ENCODE measurements around the gene FCN2. TPM values are rescaled to one million over a fixed set of nuclear protein-coding genes. Genes with fewer than 3 reads are reported as not detected.

FCN2 gene
- total RNA-seq, 1 experiment from 2014 or later: not detected

- no TSS peak for BruUV-seq (replicated peaks)
- CTCF ChIA-PET: no interaction called here
- intact Hi-C loops (cut with micrococcal nuclease): no loop called here
These were observed 24.7 kb upstream of the FCN2 start for GRCh38 chr9:134855900-134856377.

More at GRCh38 chr9:134855900-134856377, 24.7 kb upstream of the FCN2 start:
- peaks cover 26% of the 10 kb centered on the region for H3K27me3 ChIP-seq (ENCODE audit: insufficient read depth, low read length)
- no peaks in the 10 kb centered on the region for H3K79me2 ChIP-seq (ENCODE audit: insufficient read depth, low read length)
- H3K9ac ChIP-seq (ENCODE audit: low read length): no peak overlapping the region
- H3K27ac ChIP-seq (ENCODE audit: low read depth, low read length): no peak overlapping the region
- H3K36me3 ChIP-seq (ENCODE audit: control insufficient read depth in 1 of 2, insufficient read depth in 2 of 2, low read length in 2 of 2): no peaks in the 10 kb centered on the region
- POLR2A ChIA-PET: no interaction called here
- no peaks in the 10 kb centered on the region for H3K9me2 ChIP-seq (ENCODE audit: insufficient read depth)
- no peak overlapping the region for H3K4me3 ChIP-seq (replicated peaks in 1 of 2; ENCODE audit: low read depth in 1 of 2, low read length in 2 of 2)
- H4K20me1 ChIP-seq (ENCODE audit: insufficient read depth): no peaks in the 10 kb centered on the region
- no peaks in the 10 kb centered on the region for H3K9me3 ChIP-seq (ENCODE audit: control insufficient read depth in 1 of 2, insufficient read depth in 1 of 2, low read depth in 1 of 2, low read length in 2 of 2)
- RAD21 ChIA-PET (ENCODE audit: low non-redundant PET in 1 of 2, low total read pairs in 2 of 2, uncharacterized antibody in 2 of 2, unreplicated experiment in 2 of 2): no interaction called here
- no peak overlapping the region for H2AFZ ChIP-seq (ENCODE audit: low read depth, low read length, poor library complexity, severe bottlenecking)
- TF ChIP-seq CEBPB (IDR thresholded peaks at IDR 0.05; ENCODE audit: low read depth) (no peak), TCF7L2 (IDR thresholded peaks at IDR 0.05; ENCODE audit: borderline replicate concordance, extremely low read depth, insufficient read depth, insufficient read length) (no peak), SRF (IDR thresholded peaks at IDR 0.05; ENCODE audit: low read depth) (no peak), CBX3 (IDR thresholded peaks at IDR 0.05; ENCODE audit: low read depth) (no peak), YY1 (IDR thresholded peaks at IDR 0.05; ENCODE audit: extremely low read depth, insufficient replicate concordance, low read depth, low read length) (no peak), SIN3A (IDR thresholded peaks at IDR 0.05; ENCODE audit: low read depth) (no peak), JUND (IDR thresholded peaks at IDR 0.05) (no peak), EZH2 (IDR thresholded peaks at IDR 0.05) (no peak), POLR2AphosphoS5 (IDR thresholded peaks at IDR 0.05; ENCODE audit: low read depth, low read length) (no peak), REST (IDR thresholded peaks at IDR 0.05; ENCODE audit: low read depth) (no peak), SP1 (IDR thresholded peaks at IDR 0.05; ENCODE audit: low read depth) (no peak), EGR1 (IDR thresholded peaks at IDR 0.05; ENCODE audit: low read depth) (no peak), EZH2phosphoT487 (IDR thresholded peaks at IDR 0.05; ENCODE audit: borderline replicate concordance) (no peak)
- TF ChIP-seq, protein P1, sequence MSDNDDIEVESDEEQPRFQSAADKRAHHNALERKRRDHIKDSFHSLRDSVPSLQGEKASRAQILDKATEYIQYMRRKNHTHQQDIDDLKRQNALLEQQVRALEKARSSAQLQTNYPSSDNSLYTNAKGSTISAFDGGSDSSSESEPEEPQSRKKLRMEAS (IDR thresholded peaks at IDR 0.05): no peak
- TF ChIP-seq, protein P2, sequence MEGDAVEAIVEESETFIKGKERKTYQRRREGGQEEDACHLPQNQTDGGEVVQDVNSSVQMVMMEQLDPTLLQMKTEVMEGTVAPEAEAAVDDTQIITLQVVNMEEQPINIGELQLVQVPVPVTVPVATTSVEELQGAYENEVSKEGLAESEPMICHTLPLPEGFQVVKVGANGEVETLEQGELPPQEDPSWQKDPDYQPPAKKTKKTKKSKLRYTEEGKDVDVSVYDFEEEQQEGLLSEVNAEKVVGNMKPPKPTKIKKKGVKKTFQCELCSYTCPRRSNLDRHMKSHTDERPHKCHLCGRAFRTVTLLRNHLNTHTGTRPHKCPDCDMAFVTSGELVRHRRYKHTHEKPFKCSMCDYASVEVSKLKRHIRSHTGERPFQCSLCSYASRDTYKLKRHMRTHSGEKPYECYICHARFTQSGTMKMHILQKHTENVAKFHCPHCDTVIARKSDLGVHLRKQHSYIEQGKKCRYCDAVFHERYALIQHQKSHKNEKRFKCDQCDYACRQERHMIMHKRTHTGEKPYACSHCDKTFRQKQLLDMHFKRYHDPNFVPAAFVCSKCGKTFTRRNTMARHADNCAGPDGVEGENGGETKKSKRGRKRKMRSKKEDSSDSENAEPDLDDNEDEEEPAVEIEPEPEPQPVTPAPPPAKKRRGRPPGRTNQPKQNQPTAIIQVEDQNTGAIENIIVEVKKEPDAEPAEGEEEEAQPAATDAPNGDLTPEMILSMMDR (IDR thresholded peaks at IDR 0.05 in 2 of 3, conservative IDR thresholded peaks at IDR 0.05 in 1 of 3; ENCODE audit: borderline replicate concordance in 1 of 3, insufficient read depth in 1 of 3, low read depth in 2 of 3, low read length in 2 of 3): no peak
- TF ChIP-seq, protein P3, sequence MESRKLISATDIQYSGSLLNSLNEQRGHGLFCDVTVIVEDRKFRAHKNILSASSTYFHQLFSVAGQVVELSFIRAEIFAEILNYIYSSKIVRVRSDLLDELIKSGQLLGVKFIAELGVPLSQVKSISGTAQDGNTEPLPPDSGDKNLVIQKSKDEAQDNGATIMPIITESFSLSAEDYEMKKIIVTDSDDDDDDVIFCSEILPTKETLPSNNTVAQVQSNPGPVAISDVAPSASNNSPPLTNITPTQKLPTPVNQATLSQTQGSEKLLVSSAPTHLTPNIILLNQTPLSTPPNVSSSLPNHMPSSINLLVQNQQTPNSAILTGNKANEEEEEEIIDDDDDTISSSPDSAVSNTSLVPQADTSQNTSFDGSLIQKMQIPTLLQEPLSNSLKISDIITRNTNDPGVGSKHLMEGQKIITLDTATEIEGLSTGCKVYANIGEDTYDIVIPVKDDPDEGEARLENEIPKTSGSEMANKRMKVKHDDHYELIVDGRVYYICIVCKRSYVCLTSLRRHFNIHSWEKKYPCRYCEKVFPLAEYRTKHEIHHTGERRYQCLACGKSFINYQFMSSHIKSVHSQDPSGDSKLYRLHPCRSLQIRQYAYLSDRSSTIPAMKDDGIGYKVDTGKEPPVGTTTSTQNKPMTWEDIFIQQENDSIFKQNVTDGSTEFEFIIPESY (IDR thresholded peaks at IDR 0.05; ENCODE audit: extremely low read depth, insufficient replicate concordance, low read length): no peak
- H3K4me2 ChIP-seq (ENCODE audit: low read length): no peak overlapping the region
- H3K4me1 ChIP-seq (ENCODE audit: control insufficient read depth in 1 of 2, insufficient read depth in 2 of 2, low read length in 2 of 2): peaks cover 9 to 11% of the 10 kb centered on the region in 2 experiments
- no peak for ATAC-seq
- DNase-seq (ENCODE audit: low read depth, low spot score): no peak
